Measurements from ENCODE around the gene FGGY. TPM values are rescaled to one million over a fixed set of nuclear protein-coding genes. Genes with fewer than 3 reads are reported as not detected.

Gene FGGY
- total RNA-seq, 1 experiment from 2014 or later = 6.4 TPM

GRCh38 chr1:59691261-59691660 is 394.4 kb downstream of the FGGY start:
- Mint-ChIP-seq H3K27me3 (ENCODE audit: insufficient read depth, unreplicated experiment) (no peaks in the 10 kb centered on the region), H3K9me3 (ENCODE audit: unreplicated experiment) (peaks cover 9% of the 10 kb centered on the region), H3K4me3 (ENCODE audit: unreplicated experiment) (no peak overlapping the region), H3K27ac (ENCODE audit: unreplicated experiment) (no peak overlapping the region), H3K36me3 (ENCODE audit: insufficient read depth, unreplicated experiment) (no peaks in the 10 kb centered on the region), H3K4me1 (ENCODE audit: low read depth, unreplicated experiment) (no peaks in the 10 kb centered on the region)
- intact Hi-C loops (cut with micrococcal nuclease; ENCODE audit: unreplicated experiment) = no loop called here
- no peaks in the 10 kb centered on the region for H3K36me3 ChIP-seq (ENCODE audit: control insufficient read depth, insufficient read depth, low read length)
- DNase-seq = no peak
- H3K27me3 ChIP-seq (replicated peaks; ENCODE audit: control insufficient read depth, insufficient read depth, low read length) = no peaks in the 10 kb centered on the region
- no peak overlapping the region for H3K4me3 ChIP-seq (ENCODE audit: low read depth, low read length)
- no peaks in the 10 kb centered on the region for H3K9me3 ChIP-seq
- no TSS peak for BruUV-seq (replicated peaks)
- no peaks in the 10 kb centered on the region for H3K4me1 ChIP-seq
- ChIA-PET CTCF (no interaction called here), POLR2A (no interaction called here)
- TF ChIP-seq CTCF (IDR thresholded peaks at IDR 0.05; ENCODE audit: insufficient read depth in 1 of 2, low read depth in 1 of 2, low read length in 1 of 2, severe bottlenecking in 1 of 2, unreplicated experiment in 1 of 2) = no peak

- H3K4me3 Mint-ChIP-seq (ENCODE audit: unreplicated experiment) = no peak overlapping the region
- no peaks in the 10 kb centered on the region for H3K4me1 Mint-ChIP-seq (ENCODE audit: low read depth, unreplicated experiment)
- BruUV-seq (replicated peaks) = no TSS peak
- ChIA-PET CTCF (no interaction called here), POLR2A (no interaction called here)
- H3K36me3 Mint-ChIP-seq (ENCODE audit: insufficient read depth, unreplicated experiment) = no peaks in the 10 kb centered on the region
- Histone ChIP-seq H3K27me3 (replicated peaks; ENCODE audit: control insufficient read depth, insufficient read depth, low read length) (no peaks in the 10 kb centered on the region), H3K9me3 (no peaks in the 10 kb centered on the region), H3K4me3 (ENCODE audit: low read depth, low read length) (no peak overlapping the region), H3K4me1 (no peaks in the 10 kb centered on the region), H3K36me3 (ENCODE audit: control insufficient read depth, insufficient read depth, low read length) (no peaks in the 10 kb centered on the region)
- intact Hi-C loops (cut with micrococcal nuclease; ENCODE audit: unreplicated experiment) = no loop called here
- DNase-seq = no peak
- no peak overlapping the region for H3K27ac Mint-ChIP-seq (ENCODE audit: unreplicated experiment)
- H3K9me3 Mint-ChIP-seq (ENCODE audit: unreplicated experiment) = peaks cover 9% of the 10 kb centered on the region
- no peaks in the 10 kb centered on the region for H3K27me3 Mint-ChIP-seq (ENCODE audit: insufficient read depth, unreplicated experiment)
- no peak for TF ChIP-seq CTCF (IDR thresholded peaks at IDR 0.05; ENCODE audit: insufficient read depth in 1 of 2, low read depth in 1 of 2, low read length in 1 of 2, severe bottlenecking in 1 of 2, unreplicated experiment in 1 of 2)
Measured at GRCh38 chr1:59692591-59692990, 395.7 kb downstream of the FGGY start.

GRCh38 chr1:59693406-59693805 is 396.5 kb downstream of the FGGY start:
- no peaks in the 10 kb centered on the region for H3K9me3 ChIP-seq
- ChIA-PET POLR2A (no interaction called here), CTCF (no interaction called here)
- H3K36me3 Mint-ChIP-seq (ENCODE audit: insufficient read depth, unreplicated experiment) = no peaks in the 10 kb centered on the region
- H3K4me1 ChIP-seq = no peaks in the 10 kb centered on the region
- H3K9me3 Mint-ChIP-seq (ENCODE audit: unreplicated experiment) = peaks cover 9% of the 10 kb centered on the region
- no peaks in the 10 kb centered on the region for H3K4me1 Mint-ChIP-seq (ENCODE audit: low read depth, unreplicated experiment)
- no peaks in the 10 kb centered on the region for H3K27me3 Mint-ChIP-seq (ENCODE audit: insufficient read depth, unreplicated experiment)
- intact Hi-C loops (cut with micrococcal nuclease; ENCODE audit: unreplicated experiment) = no loop called here
- TF ChIP-seq CTCF (IDR thresholded peaks at IDR 0.05; ENCODE audit: insufficient read depth in 1 of 2, low read depth in 1 of 2, low read length in 1 of 2, severe bottlenecking in 1 of 2, unreplicated experiment in 1 of 2) = no peak
- H3K4me3 Mint-ChIP-seq (ENCODE audit: unreplicated experiment) = no peak overlapping the region
- no peak overlapping the region for H3K27ac Mint-ChIP-seq (ENCODE audit: unreplicated experiment)
- no peaks in the 10 kb centered on the region for H3K27me3 ChIP-seq (replicated peaks; ENCODE audit: control insufficient read depth, insufficient read depth, low read length)
- no peaks in the 10 kb centered on the region for H3K36me3 ChIP-seq (ENCODE audit: control insufficient read depth, insufficient read depth, low read length)
- BruUV-seq (replicated peaks) = no TSS peak
- DNase-seq = no peak
- no peak overlapping the region for H3K4me3 ChIP-seq (ENCODE audit: low read depth, low read length)

Measured in Caco-2 (cell line).